Heart left ventricle (tissue), 13 donors: ENCODE results near the gene PROSER3.

Source experiments
- POLR2A ChIP-seq, 2 donors: fragments of 450-650 bp; IDR thresholded peaks; one replicate each; pipeline ENCODE4 v1.6.1; 2017; ENCODE audit warnings: antibody characterized with exemption in 2 of 2, mild to moderate bottlenecking in 2 of 2, moderate library complexity in 2 of 2
- TF ChIP-seq, protein P1 (sequence below), 12 donors: fragments of 200-600 bp; sonication (generic) in 4 of 12; IDR thresholded peaks; one replicate each; pipeline versions ENCODE4 v1.5.0 to v1.8.0; 2018 to 2022; ENCODE audit warnings: antibody characterized with exemption in 12 of 12, mild to moderate bottlenecking in 5 of 12
- donor health status: ischemic (EF 13 %, LVEDD 7.1; RV severe dilation, severe dysfunction).
- donor health status: DM: no; HTN: yes; CAD: no.
- donor health status: DM: no; HTN: no; CAD: no.
- donor health status: ischemic (EF 25% LVEDD 6.9; RV normal size, moderate dysfunction).
- donor health status: ischemic (EF 25% LVEDD 5.7; RV mildly dilated, moderate dysfunction).
- donor health status: ischemic (EF 35%, LVEDD 5.7; RV mildly dilated, moderate dysfunction).
- donor health status: nonischemic (EF 11% LVEDD 7.7; RV severe dilation, severe dysfunction).
- donor health status: DM: yes; HTN: yes; CAD: no.
- donor health status: PGD.
- donor health status: ischemic (EF 29% LVEDD 5.4; RV normal size, mild dysfunction).
- donor health status: nonischemic (EF 23%, LVEDD 6.1; RV moderate dilation, normal function).

DNA sequence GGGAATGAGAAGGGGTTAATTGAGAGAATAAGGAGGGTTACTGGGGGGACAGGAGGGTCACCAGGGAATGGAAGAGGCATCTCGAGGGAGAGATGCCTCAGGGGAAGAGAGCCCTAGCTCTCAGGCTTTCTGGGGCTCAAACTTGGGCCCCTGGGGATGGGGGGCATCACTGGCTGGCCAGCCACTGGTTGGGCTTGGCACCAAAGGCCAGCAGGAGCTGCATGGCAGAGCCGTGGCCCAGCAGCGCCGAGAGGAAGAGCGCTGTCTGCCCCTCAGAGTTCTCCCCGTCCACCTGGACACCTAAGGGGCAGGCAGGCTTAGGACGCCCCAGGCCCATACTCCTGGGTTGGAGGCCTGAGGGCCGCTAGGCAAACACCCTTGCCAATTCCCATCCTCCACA is 34.9 kb downstream of the PROSER3 start:
- TF ChIP-seq, protein P1, sequence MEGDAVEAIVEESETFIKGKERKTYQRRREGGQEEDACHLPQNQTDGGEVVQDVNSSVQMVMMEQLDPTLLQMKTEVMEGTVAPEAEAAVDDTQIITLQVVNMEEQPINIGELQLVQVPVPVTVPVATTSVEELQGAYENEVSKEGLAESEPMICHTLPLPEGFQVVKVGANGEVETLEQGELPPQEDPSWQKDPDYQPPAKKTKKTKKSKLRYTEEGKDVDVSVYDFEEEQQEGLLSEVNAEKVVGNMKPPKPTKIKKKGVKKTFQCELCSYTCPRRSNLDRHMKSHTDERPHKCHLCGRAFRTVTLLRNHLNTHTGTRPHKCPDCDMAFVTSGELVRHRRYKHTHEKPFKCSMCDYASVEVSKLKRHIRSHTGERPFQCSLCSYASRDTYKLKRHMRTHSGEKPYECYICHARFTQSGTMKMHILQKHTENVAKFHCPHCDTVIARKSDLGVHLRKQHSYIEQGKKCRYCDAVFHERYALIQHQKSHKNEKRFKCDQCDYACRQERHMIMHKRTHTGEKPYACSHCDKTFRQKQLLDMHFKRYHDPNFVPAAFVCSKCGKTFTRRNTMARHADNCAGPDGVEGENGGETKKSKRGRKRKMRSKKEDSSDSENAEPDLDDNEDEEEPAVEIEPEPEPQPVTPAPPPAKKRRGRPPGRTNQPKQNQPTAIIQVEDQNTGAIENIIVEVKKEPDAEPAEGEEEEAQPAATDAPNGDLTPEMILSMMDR (IDR thresholded peaks at IDR 0.05), result no peak
- no peak for TF ChIP-seq POLR2A (IDR thresholded peaks at IDR 0.05)
